ENCODE results near the gene RAB3IP.

- TF ChIP-seq POLR2A (IDR thresholded peaks at IDR 0.05), result no peak
- TF ChIP-seq CTCF (IDR thresholded peaks at IDR 0.05 in 4 of 5, conservative IDR thresholded peaks at IDR 0.05 in 1 of 5), result no peak
Observed at GRCh38 chr12:69837657-69838415, 99.2 kb downstream of the RAB3IP start.

All from gastrocnemius medialis (tissue), 4 donors.